HCT116 (cell line): ENCODE data around the gene MED27. TPM values are rescaled to one million over a fixed set of nuclear protein-coding genes. Genes with fewer than 3 reads are reported as not detected.

Source experiments
- ATAC-seq: fragments of 200-7000 bp; cut with Tn5 transposase; 2 replicates; pipeline ENCODE4 v1.9.1; 2020; ENCODE audit warnings: mild to moderate bottlenecking, moderate library complexity
- BruUV-seq: library from RNA; stranded (reverse); fragments of 400-500 nt; replicated peaks from 2 replicates; lab custom pipeline; 2021; lab: Mats Ljungman, UMichigan
- CTCF ChIA-PET: fragments of 300-600 bp; sonication (Branson Sonifier 250); formaldehyde crosslinking; loops from one replicate; lab custom pipeline; 2021; ENCODE audit warnings: antibody characterized with exemption; lab: Charles Lee
- POLR2A ChIA-PET: fragments of 300-600, 350-600 bp; sonication (Branson Sonifier 250); formaldehyde crosslinking; loops from one replicate; lab custom pipeline; 2021; ENCODE audit warnings: antibody characterized with exemption; lab: Charles Lee
- RAD21 ChIA-PET, 2 experiments: fragments of 300-600 bp; sonication (Branson Sonifier 250); formaldehyde crosslinking; loops; one replicate each; lab custom pipeline; 2023; ENCODE audit warnings: low total read pairs in 2 of 2; ENCODE audit not compliant: uncharacterized antibody in 2 of 2, unreplicated experiment in 2 of 2, low non-redundant PET in 1 of 2; lab: Charles Lee
- DNase-seq: peaks from one replicate; pipeline ENCODE4 v3.0.0-alpha.2; 2010; ENCODE audit warnings: low read depth, low spot score
- H2AFZ ChIP-seq: fragments of 200-600 bp; shearing (Covaris generic), sonication (generic); 2 replicates; pipeline ENCODE4 v1.6.1; 2017; ENCODE audit warnings: low read depth, mixed run types, mixed read lengths, antibody characterized with exemption, low read length; ENCODE audit not compliant: poor library complexity, severe bottlenecking
- H3K27ac ChIP-seq: 2 replicates; pipeline ENCODE4 v1.5.1; 2012; ENCODE audit warnings: low read depth, low read length
- H3K27me3 ChIP-seq: fragments of 200-600 bp; sonication (generic); 2 replicates; pipeline ENCODE4 v1.6.1; 2016; ENCODE audit warnings: mixed run types, low read length, mixed read lengths; ENCODE audit not compliant: insufficient read depth
- H3K36me3 ChIP-seq, 2 experiments: fragments of 200-500 bp in 1 of 2; fragments of 200-600 bp in 1 of 2; sonication (Bioruptor generic) in 1 of 2; sonication (generic) in 1 of 2; 2 replicates each; pipeline versions ENCODE4 v1.5.1 to v1.6.1; 2014 to 2016; ENCODE audit warnings: low read length in 2 of 2, inconsistent platforms in 1 of 2, mixed read lengths in 1 of 2, mixed run types in 1 of 2; ENCODE audit not compliant: insufficient read depth in 2 of 2, control insufficient read depth in 1 of 2
- H3K4me1 ChIP-seq, 2 experiments: fragments of 200-600 bp in 1 of 2; sonication (generic) in 1 of 2; 2 replicates each; pipeline versions ENCODE4 v1.5.1 to v1.6.1; 2012 to 2017; ENCODE audit warnings: low read length in 2 of 2, inconsistent platforms in 1 of 2, mild to moderate bottlenecking in 1 of 2, mixed read lengths in 1 of 2, mixed run types in 1 of 2, moderate library complexity in 1 of 2; ENCODE audit not compliant: insufficient read depth in 2 of 2, control insufficient read depth in 1 of 2
- H3K4me2 ChIP-seq: fragments of 200-600 bp; sonication (generic); 2 replicates; pipeline ENCODE4 v1.6.1; 2017; ENCODE audit warnings: mixed run types, low read length, mixed read lengths
- H3K4me3 ChIP-seq, 2 experiments: fragments of 200-600 bp in 1 of 2; sonication (generic) in 1 of 2; replicated peaks in 1 of 2; 2 replicates each; pipeline ENCODE4 v1.5.1; 2011 to 2016; ENCODE audit warnings: low read length in 2 of 2, control low read depth in 1 of 2, low read depth in 1 of 2, mild to moderate bottlenecking in 1 of 2, mixed read lengths in 1 of 2, mixed run types in 1 of 2
- H3K79me2 ChIP-seq: fragments of 200-600 bp; sonication (generic); 2 replicates; pipeline ENCODE4 v1.6.1; 2017; ENCODE audit warnings: mild to moderate bottlenecking, mixed run types, low read length, moderate library complexity, mixed read lengths; ENCODE audit not compliant: insufficient read depth
- H3K9ac ChIP-seq: fragments of 200-600 bp; sonication (generic); 2 replicates; pipeline ENCODE4 v1.6.1; 2016; ENCODE audit warnings: low read length, mixed read lengths
- H3K9me2 ChIP-seq: fragments of 200-600 bp; sonication (generic), shearing (Covaris generic); 2 replicates; pipeline ENCODE4 v1.6.1; 2017; ENCODE audit warnings: mixed run types, mild to moderate bottlenecking, moderate library complexity; ENCODE audit not compliant: insufficient read depth
- H3K9me3 ChIP-seq, 2 experiments: fragments of 200-500 bp in 1 of 2; fragments of 200-600 bp in 1 of 2; sonication (Bioruptor generic) in 1 of 2; sonication (generic) in 1 of 2; 2 replicates each; pipeline ENCODE4 v1.6.1; 2014 to 2017; ENCODE audit warnings: low read length in 2 of 2, mixed read lengths in 2 of 2, inconsistent platforms in 1 of 2, low read depth in 1 of 2, mild to moderate bottlenecking in 1 of 2, mixed run types in 1 of 2, moderate library complexity in 1 of 2; ENCODE audit not compliant: control insufficient read depth in 1 of 2, insufficient read depth in 1 of 2
- H4K20me1 ChIP-seq: fragments of 200-600 bp; sonication (generic), shearing (Covaris generic); 2 replicates; pipeline ENCODE4 v1.6.1; 2017; ENCODE audit warnings: mixed run types, mild to moderate bottlenecking, moderate library complexity; ENCODE audit not compliant: insufficient read depth
- CBX3 ChIP-seq: IDR thresholded peaks from 2 replicates; pipeline ENCODE4 v1.6.1; 2012; ENCODE audit warnings: low read depth
- CTCF ChIP-seq, 3 experiments: fragments of 200-600 bp in 1 of 3; sonication (generic) in 1 of 3; IDR thresholded peaks in 2 of 3; conservative IDR thresholded peaks in 1 of 3; 2 replicates each; pipeline ENCODE4 v1.5.1; 2012 to 2017; ENCODE audit warnings: low read depth in 2 of 3, low read length in 2 of 3, antibody characterized with exemption in 1 of 3, borderline replicate concordance in 1 of 3, control low read depth in 1 of 3, mild to moderate bottlenecking in 1 of 3, mixed read lengths in 1 of 3, mixed run types in 1 of 3, moderate library complexity in 1 of 3; ENCODE audit not compliant: insufficient read depth in 1 of 3
- EGR1 ChIP-seq: IDR thresholded peaks from 2 replicates; pipeline ENCODE4 v1.6.1; 2012; ENCODE audit warnings: low read depth
- EZH2 ChIP-seq: fragments of 200-600 bp; sonication (generic); IDR thresholded peaks from 2 replicates; pipeline ENCODE4 v1.6.1; 2017; ENCODE audit warnings: antibody characterized with exemption, mixed run types
- EZH2phosphoT487 ChIP-seq: fragments of 200-600 bp; IDR thresholded peaks from 2 replicates; pipeline ENCODE4 v1.6.1; 2018; ENCODE audit warnings: antibody characterized with exemption, borderline replicate concordance
- JUND ChIP-seq: IDR thresholded peaks from 2 replicates; pipeline ENCODE4 v1.6.1; 2012
- REST ChIP-seq: IDR thresholded peaks from 2 replicates; pipeline ENCODE4 v1.6.1; 2012; ENCODE audit warnings: low read depth
- SIN3A ChIP-seq: IDR thresholded peaks from 2 replicates; pipeline ENCODE4 v1.6.1; 2012; ENCODE audit warnings: low read depth
- SRF ChIP-seq: IDR thresholded peaks from 2 replicates; pipeline ENCODE4 v1.6.1; 2012; ENCODE audit warnings: low read depth
- ZBTB33 ChIP-seq: IDR thresholded peaks from 2 replicates; pipeline ENCODE4 v1.6.1; 2011; ENCODE audit warnings: mild to moderate bottlenecking, low read length, moderate library complexity; ENCODE audit not compliant: insufficient replicate concordance; ENCODE audit errors: extremely low read depth
- intact Hi-C: fragments of 100-400 bp; cut with micrococcal nuclease; formaldehyde crosslinking; loops from 2 replicates; pipeline ENCODE4 v1.10.0; 2022
- total RNA-seq: library from RNA; stranded (reverse); gene quantifications from one replicate; pipeline ENCODE4 v1.2.1, GENCODE V29; 2021; ENCODE audit not compliant: unreplicated experiment

The MED27 gene
- total RNA-seq, 1 experiment from 2014 or later = 26.9 TPM

- H3K4me3 ChIP-seq = no peak overlapping the region
- H3K27ac ChIP-seq = no peak overlapping the region
- ChIA-PET POLR2A (no interaction called here), CTCF (no interaction called here), RAD21 (no interaction called here)
- no peaks in the 10 kb centered on the region for H3K27me3 ChIP-seq
- no peak overlapping the region for H3K4me2 ChIP-seq
- no peaks in the 10 kb centered on the region for H3K9me3 ChIP-seq
- ATAC-seq (no peak), DNase-seq (no peak)
- H3K9me2 ChIP-seq = no peaks in the 10 kb centered on the region
- H2AFZ ChIP-seq = no peak overlapping the region
- H3K9ac ChIP-seq = no peak overlapping the region
- no peaks in the 10 kb centered on the region for H3K4me1 ChIP-seq
- TF ChIP-seq EZH2phosphoT487 = no peak
- no peak for TF ChIP-seq CBX3
- TF ChIP-seq SRF = no peak
- TF ChIP-seq ZBTB33 = no peak
- TF ChIP-seq EZH2 = no peak
- no peak for TF ChIP-seq JUND
- no peak for TF ChIP-seq SIN3A
- TF ChIP-seq EGR1 = no peak
- no peak for TF ChIP-seq REST
- TF ChIP-seq CTCF (IDR thresholded peaks at IDR 0.05 in 2 of 3, conservative IDR thresholded peaks at IDR 0.05 in 1 of 3; ENCODE audit: borderline replicate concordance in 1 of 3, insufficient read depth in 1 of 3, low read depth in 2 of 3, low read length in 2 of 3) = no peak
- H3K36me3 ChIP-seq = no peaks in the 10 kb centered on the region
- H4K20me1 ChIP-seq = no peaks in the 10 kb centered on the region
- H3K79me2 ChIP-seq = no peaks in the 10 kb centered on the region
- intact Hi-C loops = no loop called here
- no TSS peak for BruUV-seq
Measured at GRCh38 chr9:131874916-131875670, 204.6 kb downstream of the MED27 start.
